ENCODE data around the gene GFER.

GFER gene

DNA sequence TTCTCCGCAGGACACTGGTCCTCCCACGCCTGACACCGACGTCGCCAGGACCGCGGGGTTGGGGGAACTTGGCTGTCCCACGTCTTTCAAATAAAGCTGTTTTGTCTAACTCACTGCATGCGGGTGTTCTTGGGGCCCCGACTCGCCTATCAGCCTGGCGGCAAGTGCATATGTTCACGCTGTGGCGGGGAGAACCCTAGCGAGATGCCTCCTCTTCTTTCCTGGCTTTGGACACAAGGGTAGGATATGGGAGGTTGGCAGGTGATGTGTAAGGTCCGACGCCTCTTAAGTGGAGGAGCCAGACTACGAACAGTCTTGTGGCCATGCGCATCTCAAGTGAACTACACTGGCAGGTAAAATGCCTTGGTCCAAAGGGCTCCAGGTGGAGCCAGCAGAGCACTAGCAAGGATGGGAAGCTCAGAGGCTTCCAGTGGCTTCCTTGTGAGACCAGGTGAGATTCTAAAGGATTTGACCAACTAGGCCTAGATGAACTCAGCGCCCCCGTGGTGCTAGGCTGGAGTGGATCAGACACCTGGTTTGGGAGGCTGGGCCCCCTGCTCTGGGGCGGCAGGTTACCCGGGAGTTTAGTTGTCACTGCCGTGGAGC lies 18.5 kb upstream of the GFER start:
- no peak for ATAC-seq
- no peak for TF ChIP-seq TCF4 (CRISPR knock-in tag; IDR thresholded peaks at IDR 0.05; ENCODE audit: borderline replicate concordance)
- TF ChIP-seq, protein P1, sequence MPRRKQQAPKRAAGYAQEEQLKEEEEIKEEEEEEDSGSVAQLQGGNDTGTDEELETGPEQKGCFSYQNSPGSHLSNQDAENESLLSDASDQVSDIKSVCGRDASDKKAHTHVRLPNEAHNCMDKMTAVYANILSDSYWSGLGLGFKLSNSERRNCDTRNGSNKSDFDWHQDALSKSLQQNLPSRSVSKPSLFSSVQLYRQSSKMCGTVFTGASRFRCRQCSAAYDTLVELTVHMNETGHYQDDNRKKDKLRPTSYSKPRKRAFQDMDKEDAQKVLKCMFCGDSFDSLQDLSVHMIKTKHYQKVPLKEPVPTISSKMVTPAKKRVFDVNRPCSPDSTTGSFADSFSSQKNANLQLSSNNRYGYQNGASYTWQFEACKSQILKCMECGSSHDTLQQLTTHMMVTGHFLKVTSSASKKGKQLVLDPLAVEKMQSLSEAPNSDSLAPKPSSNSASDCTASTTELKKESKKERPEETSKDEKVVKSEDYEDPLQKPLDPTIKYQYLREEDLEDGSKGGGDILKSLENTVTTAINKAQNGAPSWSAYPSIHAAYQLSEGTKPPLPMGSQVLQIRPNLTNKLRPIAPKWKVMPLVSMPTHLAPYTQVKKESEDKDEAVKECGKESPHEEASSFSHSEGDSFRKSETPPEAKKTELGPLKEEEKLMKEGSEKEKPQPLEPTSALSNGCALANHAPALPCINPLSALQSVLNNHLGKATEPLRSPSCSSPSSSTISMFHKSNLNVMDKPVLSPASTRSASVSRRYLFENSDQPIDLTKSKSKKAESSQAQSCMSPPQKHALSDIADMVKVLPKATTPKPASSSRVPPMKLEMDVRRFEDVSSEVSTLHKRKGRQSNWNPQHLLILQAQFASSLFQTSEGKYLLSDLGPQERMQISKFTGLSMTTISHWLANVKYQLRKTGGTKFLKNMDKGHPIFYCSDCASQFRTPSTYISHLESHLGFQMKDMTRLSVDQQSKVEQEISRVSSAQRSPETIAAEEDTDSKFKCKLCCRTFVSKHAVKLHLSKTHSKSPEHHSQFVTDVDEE (CRISPR knock-in tag; IDR thresholded peaks at IDR 0.05), result no peak

- ATAC-seq, result no peak
- TF ChIP-seq ZNF565 (CRISPR knock-in tag; conservative IDR thresholded peaks at IDR 0.05; ENCODE audit: low read depth), result no peak
- TF ChIP-seq CSDC2 (CRISPR knock-in tag; IDR thresholded peaks at IDR 0.05), result no peak
- TF ChIP-seq ZC3H10 (CRISPR knock-in tag; IDR thresholded peaks at IDR 0.05), result no peak
- TF ChIP-seq ISL1 (CRISPR knock-in tag; IDR thresholded peaks at IDR 0.05), result no peak
- TF ChIP-seq GLIS3 (CRISPR knock-in tag; IDR thresholded peaks at IDR 0.05), result no peak
- TF ChIP-seq SNAI2 (CRISPR knock-in tag; IDR thresholded peaks at IDR 0.05), result no peak
- TF ChIP-seq, protein P2, sequence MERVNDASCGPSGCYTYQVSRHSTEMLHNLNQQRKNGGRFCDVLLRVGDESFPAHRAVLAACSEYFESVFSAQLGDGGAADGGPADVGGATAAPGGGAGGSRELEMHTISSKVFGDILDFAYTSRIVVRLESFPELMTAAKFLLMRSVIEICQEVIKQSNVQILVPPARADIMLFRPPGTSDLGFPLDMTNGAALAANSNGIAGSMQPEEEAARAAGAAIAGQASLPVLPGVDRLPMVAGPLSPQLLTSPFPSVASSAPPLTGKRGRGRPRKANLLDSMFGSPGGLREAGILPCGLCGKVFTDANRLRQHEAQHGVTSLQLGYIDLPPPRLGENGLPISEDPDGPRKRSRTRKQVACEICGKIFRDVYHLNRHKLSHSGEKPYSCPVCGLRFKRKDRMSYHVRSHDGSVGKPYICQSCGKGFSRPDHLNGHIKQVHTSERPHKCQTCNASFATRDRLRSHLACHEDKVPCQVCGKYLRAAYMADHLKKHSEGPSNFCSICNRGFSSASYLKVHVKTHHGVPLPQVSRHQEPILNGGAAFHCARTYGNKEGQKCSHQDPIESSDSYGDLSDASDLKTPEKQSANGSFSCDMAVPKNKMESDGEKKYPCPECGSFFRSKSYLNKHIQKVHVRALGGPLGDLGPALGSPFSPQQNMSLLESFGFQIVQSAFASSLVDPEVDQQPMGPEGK (CRISPR knock-in tag; IDR thresholded peaks at IDR 0.05; ENCODE audit: borderline replicate concordance), result no peak
- no peak for TF ChIP-seq CREB5 (CRISPR knock-in tag; IDR thresholded peaks at IDR 0.05; ENCODE audit: low read depth)
- TF ChIP-seq TOX (CRISPR knock-in tag; IDR thresholded peaks at IDR 0.05; ENCODE audit: borderline replicate concordance), result no peak
- TF ChIP-seq, protein P1 (CRISPR knock-in tag; IDR thresholded peaks at IDR 0.05), result no peak
- no peak for TF ChIP-seq ZNF70 (CRISPR knock-in tag; IDR thresholded peaks at IDR 0.05)
- no peak for TF ChIP-seq OSR1 (CRISPR knock-in tag; IDR thresholded peaks at IDR 0.05)
- no peak for TF ChIP-seq ZFP30 (CRISPR knock-in tag; IDR thresholded peaks at IDR 0.05)
Observed at GRCh38 chr16:1966460-1966859, 17.5 kb upstream of the GFER start, which contains the start of gene RNF151. RNF151 (plus strand) TSS chr16:1966856; CDS start chr16:1966882, 26 bp downstream.

- TF ChIP-seq, protein P3, sequence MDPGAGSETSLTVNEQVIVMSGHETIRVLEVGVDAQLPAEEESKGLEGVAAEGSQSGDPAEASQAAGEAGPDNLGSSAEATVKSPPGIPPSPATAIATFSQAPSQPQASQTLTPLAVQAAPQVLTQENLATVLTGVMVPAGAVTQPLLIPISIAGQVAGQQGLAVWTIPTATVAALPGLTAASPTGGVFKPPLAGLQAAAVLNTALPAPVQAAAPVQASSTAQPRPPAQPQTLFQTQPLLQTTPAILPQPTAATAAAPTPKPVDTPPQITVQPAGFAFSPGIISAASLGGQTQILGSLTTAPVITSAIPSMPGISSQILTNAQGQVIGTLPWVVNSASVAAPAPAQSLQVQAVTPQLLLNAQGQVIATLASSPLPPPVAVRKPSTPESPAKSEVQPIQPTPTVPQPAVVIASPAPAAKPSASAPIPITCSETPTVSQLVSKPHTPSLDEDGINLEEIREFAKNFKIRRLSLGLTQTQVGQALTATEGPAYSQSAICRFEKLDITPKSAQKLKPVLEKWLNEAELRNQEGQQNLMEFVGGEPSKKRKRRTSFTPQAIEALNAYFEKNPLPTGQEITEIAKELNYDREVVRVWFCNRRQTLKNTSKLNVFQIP (CRISPR knock-in tag; IDR thresholded peaks at IDR 0.05; ENCODE audit: borderline replicate concordance, low read depth), result no peak
- TF ChIP-seq PPARA (CRISPR knock-in tag; IDR thresholded peaks at IDR 0.05; ENCODE audit: borderline replicate concordance) (no peak), ZC3H10 (CRISPR knock-in tag; IDR thresholded peaks at IDR 0.05) (no peak), BACH2 (CRISPR knock-in tag; IDR thresholded peaks at IDR 0.05; ENCODE audit: borderline replicate concordance) (no peak), CSDC2 (CRISPR knock-in tag; IDR thresholded peaks at IDR 0.05) (no peak), CREB5 (CRISPR knock-in tag; IDR thresholded peaks at IDR 0.05; ENCODE audit: low read depth) (no peak), SNAI2 (CRISPR knock-in tag; IDR thresholded peaks at IDR 0.05) (no peak), TOX (CRISPR knock-in tag; IDR thresholded peaks at IDR 0.05; ENCODE audit: borderline replicate concordance) (no peak), GLIS3 (CRISPR knock-in tag; IDR thresholded peaks at IDR 0.05) (no peak)
- no peak for ATAC-seq
Observed at GRCh38 chr16:1968146-1968953, 15.6 kb upstream of the GFER start.

Measured in SK-N-SH treated with all-trans-retinoic acid at 6 μM for 48 hours (cell line).